ENCODE measurements around the gene HIGD2A. TPM values are rescaled to one million over a fixed set of nuclear protein-coding genes. Genes with fewer than 3 reads are reported as not detected.

The HIGD2A gene, protein sequence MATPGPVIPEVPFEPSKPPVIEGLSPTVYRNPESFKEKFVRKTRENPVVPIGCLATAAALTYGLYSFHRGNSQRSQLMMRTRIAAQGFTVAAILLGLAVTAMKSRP
- total RNA-seq (10 to 100 TPM; 75.3 to 79.3 TPM), polyA plus RNA-seq (100 to 1,000 TPM; 209 to 280 (median 250) TPM), total RNA-seq (41.3 to 58.6 (median 50.3) reads per million in 6 experiments)

DNA sequence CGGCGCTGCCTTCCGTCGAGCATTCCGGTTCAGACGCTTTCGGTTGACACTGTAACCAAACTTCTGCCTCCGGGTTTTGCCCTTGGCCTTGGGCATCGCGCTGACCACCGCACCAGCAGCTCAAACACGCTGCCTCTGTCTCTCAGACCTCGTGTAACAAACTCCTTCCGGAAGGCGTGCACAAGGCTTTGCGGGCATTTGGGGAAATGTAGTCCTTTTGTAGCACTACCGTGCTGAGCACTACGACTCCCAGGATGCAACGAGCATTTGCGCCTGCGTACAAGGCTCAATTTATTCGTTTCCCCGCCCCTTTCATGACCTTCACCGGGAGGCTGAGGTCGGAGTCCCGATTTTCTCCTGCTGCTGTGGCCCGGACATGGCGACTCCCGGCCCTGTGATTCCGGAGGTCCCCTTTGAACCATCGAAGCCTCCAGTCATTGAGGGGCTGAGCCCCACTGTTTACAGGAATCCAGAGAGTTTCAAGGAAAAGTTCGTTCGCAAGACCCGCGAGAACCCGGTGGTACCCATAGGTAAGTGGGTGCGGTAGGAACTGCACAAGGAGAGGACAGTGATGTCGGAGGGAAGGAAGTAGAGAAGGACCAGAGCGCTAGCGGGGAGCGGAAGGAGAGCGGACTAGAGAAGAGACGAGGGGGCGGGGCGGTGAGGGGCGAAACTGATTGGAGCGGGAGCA is at the start of gene HIGD2A, which contains the start of gene NOP16:
Gene HIGD2A, plus strand, starts transcription at position 308 of the 691 bp plus-strand sequence. Its CDS starts 69 bp downstream, at position 377.
Gene NOP16, minus strand, starts transcription at position 155 of the 691 bp plus-strand sequence. Its CDS starts 59 bp downstream, at position 96.
- Mint-ChIP-seq H3K4me3 (peak within 1 kb of the TSS; percentile 86 to 100 (median 99)), H3K36me3 (peaks cover 0 to 48% (median 2%) of the 10 kb centered on the region in 3 donors), H3K9me3 (no peaks in the 10 kb centered on the region), H3K27ac (peak within 1 kb of the TSS; percentile 95 to 100 (median 100)), H3K4me1 (peaks cover 17 to 42% (median 37%) of the 10 kb centered on the region in 4 donors), H3K27me3 (no peaks in the 10 kb centered on the region)
- POLR2A ChIA-PET = interaction anchor here (0.6 to 3.8 kb wide), 13 partner anchors 8 to 258 kb away, joined by 3 to 58 read pairs (median 4); partner anchors contain the start of genes ARL10, CLTB, KIAA1191 and RNF44
- ATAC-seq (peak; percentile 89 to 90), DNase-seq (peak; percentile 96 to 100 (median 98))

DNA sequence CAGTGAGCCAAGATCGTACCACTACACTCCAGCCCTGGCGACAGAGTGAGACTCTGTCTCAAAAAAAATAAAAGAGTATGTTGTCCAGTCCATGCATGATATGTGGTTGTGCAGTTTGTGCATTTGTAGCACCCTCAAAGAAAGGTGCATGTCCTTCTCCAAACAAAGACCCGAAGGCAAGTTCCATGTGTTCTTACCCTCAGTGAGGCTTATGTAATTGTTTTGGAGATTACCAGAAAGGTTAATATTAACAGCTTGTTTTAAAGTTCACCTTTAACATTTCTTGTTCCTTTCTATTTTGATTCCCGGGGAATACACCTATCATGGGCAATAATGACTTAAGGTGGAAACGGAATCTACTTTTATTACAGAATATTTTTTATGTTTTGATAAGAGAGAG is 49.2 kb upstream of the HIGD2A start:
- Mint-ChIP-seq H3K4me3 (no peak overlapping the region), H3K9me3 (peaks cover 0 to 4% (median 0%) of the 10 kb centered on the region in 9 donors), H3K36me3 (peaks cover under 1 to 42% (median 12%) of the 10 kb centered on the region in 3 donors), H3K4me1 (peaks cover 0 to 2% (median 0%) of the 10 kb centered on the region in 4 donors), H3K27ac (no peak overlapping the region), H3K27me3 (no peaks in the 10 kb centered on the region)
- DNase-seq (no peak), ATAC-seq (no peak)
- POLR2A ChIA-PET = no interaction called here

DNA sequence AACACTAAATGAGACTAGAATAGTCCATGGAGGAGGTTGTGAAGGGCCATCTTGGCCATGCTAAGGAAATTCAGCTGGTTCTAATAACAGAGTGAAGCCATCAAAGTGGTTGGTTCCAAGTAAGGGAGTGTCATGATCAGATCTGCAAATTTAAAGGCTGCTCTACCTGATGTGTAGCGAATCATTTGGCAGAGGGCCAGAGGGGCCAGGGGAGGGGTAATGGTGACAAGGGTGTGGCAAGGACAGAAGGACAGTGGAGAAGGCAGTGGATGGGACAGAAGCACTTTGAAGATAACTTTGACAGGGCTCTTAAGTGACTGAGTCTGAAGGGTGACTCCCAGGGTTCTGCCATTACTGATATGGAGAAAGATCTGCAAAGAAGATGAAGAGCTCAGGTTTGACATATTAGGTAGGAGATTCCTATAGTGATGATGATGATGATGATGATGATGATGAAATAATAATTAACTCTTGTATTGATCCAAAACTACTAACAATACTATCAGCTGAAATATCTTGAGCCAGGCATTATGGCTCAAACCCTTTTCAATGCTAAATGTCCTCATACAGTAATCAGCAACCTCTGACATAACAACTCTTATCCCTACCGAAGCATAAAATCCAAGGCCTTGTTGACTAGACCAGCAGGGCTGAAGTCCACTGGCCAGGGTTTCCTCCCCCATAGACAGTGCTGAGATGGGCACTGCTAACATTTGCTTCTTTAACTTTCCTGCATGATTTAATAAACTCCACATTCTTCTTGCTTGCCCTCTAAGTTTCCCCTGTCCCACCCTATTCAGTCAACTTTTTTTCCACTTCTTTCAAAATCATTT is 47.0 kb upstream of the HIGD2A start:
- POLR2A ChIA-PET = no interaction called here
- Mint-ChIP-seq H3K4me3 (no peak overlapping the region), H3K9me3 (no peaks in the 10 kb centered on the region), H3K36me3 (peaks cover 0 to 55% (median 6%) of the 10 kb centered on the region in 3 donors), H3K4me1 (peaks cover 0 to 2% (median 0%) of the 10 kb centered on the region in 4 donors), H3K27ac (peak overlapping the region in 8 of 10 donors; percentile 8 to 81 (median 60)), H3K27me3 (no peaks in the 10 kb centered on the region)
- ATAC-seq (no peak), DNase-seq (no peak)

DNA sequence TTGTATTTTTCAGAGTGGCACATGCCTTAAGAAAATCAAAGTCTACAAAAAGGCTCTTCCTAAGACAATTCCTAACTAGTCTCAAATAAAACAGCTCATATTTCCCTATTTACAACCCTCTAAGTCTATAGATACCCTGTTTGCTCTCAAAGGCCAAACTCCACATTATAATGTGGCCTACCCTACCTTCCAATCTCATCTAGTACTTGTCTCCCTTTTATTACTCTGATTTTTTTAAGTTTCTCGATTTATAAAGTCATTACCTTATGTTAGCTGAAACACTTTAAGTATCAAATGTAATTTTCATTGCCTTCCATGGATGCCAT is 46.4 kb upstream of the HIGD2A start:
- Mint-ChIP-seq H3K4me3 (no peak overlapping the region), H3K9me3 (no peaks in the 10 kb centered on the region), H3K36me3 (peaks cover 0 to 54% (median 5%) of the 10 kb centered on the region in 3 donors), H3K27me3 (no peaks in the 10 kb centered on the region), H3K27ac (peak overlapping the region in 4 of 10 donors; percentile 8 to 60 (median 48)), H3K4me1 (peaks cover 0 to 2% (median 0%) of the 10 kb centered on the region in 4 donors)
- POLR2A ChIA-PET = no interaction called here
- DNase-seq (no peak), ATAC-seq (no peak)

DNA sequence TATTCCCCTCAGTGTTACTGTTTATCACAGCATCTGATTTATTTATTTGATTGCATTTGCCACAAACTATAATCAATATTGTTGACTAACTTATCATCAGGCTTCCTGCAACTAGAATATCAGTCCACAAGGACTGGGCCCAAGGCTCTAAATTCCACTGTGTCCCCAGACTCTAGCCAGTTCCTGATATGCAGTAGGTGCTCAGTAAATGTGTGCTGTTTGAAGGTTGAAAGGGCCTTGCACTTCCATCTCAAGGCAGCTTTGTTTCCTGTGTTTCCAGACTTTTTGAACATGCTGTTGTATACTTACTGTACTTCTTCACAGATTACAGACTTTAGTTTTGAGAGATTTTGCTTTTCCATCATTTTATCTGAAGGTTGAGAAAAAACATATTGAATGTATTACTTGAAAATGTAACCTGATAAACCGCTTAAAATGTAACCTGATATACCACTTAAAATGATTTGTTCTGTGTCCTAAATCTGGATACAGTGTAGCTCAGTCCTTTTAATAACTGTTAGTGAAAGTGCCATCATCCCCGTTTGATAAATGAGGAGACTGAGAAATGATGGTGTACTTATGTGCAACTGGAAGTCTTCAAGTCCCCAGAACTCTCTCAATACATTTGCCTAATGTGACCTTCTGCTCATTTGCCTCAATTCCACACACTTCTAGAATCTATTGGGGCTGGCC is 45.6 kb upstream of the HIGD2A start:
- POLR2A ChIA-PET = interaction anchor here (0.6 kb wide), 1 partner anchor 47 kb away, joined by 3 read pairs; no protein-coding TSS in a partner anchor
- H3K4me1 Mint-ChIP-seq = peaks cover 0 to 2% (median 0%) of the 10 kb centered on the region in 4 donors
- DNase-seq = no peak
- peak overlapping the region in 8 of 10 donors; percentile 15 to 79 (median 49) for H3K27ac Mint-ChIP-seq
- ATAC-seq = no peak
- H3K27me3 Mint-ChIP-seq = no peaks in the 10 kb centered on the region
- peaks cover 0 to 54% (median 5%) of the 10 kb centered on the region in 3 donors for H3K36me3 Mint-ChIP-seq
- no peaks in the 10 kb centered on the region for H3K9me3 Mint-ChIP-seq
- no peak overlapping the region for H3K4me3 Mint-ChIP-seq

DNA sequence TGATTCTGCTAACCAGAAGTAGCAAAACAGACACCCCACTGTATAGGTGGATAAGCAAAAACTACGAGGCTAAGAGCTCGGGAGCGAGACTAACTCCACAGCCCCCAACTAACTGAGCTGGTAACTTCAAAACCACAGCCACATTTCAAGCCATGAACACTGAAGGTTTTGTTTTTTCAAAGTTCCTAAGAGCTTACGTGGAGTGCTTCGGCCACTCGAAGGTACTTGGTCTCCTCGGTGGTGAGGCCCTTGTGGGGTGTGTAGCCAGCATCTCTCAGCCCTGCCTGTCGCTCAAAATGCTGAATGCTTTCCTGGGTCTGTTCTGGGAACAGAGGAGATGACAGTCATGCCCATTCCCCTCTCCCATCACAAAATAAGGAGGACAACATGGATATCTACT is 38.1 kb upstream of the HIGD2A start:
- H3K27me3 Mint-ChIP-seq = no peaks in the 10 kb centered on the region
- DNase-seq = no peak
- peaks cover 9 to 34% (median 21%) of the 10 kb centered on the region in 4 donors for H3K4me1 Mint-ChIP-seq
- H3K9me3 Mint-ChIP-seq = no peaks in the 10 kb centered on the region
- no peak for ATAC-seq
- peaks cover 0 to 97% (median 10%) of the 10 kb centered on the region in 3 donors for H3K36me3 Mint-ChIP-seq
- POLR2A ChIA-PET = no interaction called here
- H3K27ac Mint-ChIP-seq = peak overlapping the region in 4 of 10 donors; percentile 47 to 84 (median 62)
- no peak overlapping the region for H3K4me3 Mint-ChIP-seq

DNA sequence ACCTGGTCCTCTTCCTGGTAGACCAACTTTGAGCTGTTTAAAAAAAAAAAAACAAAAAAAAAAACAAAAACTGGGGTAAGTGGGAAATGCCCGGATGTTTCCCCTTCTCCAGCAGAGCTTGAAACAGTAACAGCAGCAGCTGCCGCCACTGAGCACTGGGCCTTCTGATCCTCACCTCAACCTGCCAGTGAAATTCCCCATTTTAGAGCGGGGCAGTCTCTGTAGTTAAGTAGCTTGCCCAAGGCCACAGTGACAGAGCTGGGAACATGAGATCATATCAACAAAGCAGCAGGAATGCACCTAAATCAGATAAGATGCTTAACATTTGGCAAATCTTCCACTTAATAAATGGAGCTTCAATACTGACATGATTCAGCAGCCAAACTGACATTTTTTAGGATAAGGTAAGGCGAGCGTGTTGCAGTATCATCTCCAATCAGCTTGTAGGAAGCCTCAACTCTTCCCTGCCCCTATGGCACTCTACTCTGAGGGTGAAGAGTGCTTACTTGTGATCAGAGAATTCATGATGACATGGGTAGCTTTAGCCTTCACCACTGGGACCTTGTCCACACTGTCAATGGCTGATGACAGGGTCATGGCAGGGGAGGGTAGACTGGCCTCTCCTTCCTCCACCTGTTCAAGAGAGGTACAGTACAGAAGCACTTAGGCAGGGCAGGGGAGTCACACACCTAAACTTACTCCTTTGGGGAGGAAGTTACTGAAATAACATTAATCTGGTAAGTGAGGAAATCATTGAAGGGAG is 36.3 kb upstream of the HIGD2A start:
- no peaks in the 10 kb centered on the region for H3K9me3 Mint-ChIP-seq
- peak overlapping the region in 8 of 10 donors; percentile 22 to 83 (median 58) for H3K27ac Mint-ChIP-seq
- ATAC-seq = no peak
- peaks cover 17 to 39% (median 28%) of the 10 kb centered on the region in 4 donors for H3K4me1 Mint-ChIP-seq
- POLR2A ChIA-PET = no interaction called here
- no peaks in the 10 kb centered on the region for H3K27me3 Mint-ChIP-seq
- H3K36me3 Mint-ChIP-seq = peaks cover 0 to 97% (median 8%) of the 10 kb centered on the region in 3 donors
- H3K4me3 Mint-ChIP-seq = no peak overlapping the region
- DNase-seq = no peak

DNA sequence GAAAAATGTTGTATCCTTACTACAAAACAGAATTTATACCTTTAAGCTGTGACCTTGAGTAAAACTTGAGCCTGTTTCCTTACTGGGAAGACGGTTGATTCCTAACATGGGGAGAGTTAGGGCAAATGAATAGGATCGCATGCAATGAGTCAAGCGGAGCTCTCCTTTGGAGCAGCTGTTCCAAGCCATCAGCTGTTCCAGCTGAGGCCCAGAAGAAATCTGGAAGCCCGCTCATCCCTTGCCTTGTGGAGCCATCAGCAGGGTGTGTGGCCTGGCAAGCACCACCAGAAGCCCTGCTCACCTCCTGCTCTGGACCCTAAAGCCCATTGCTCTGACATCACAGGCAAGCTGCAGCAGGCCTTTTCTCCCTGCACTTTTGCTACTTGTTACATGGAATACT is 35.0 kb upstream of the HIGD2A start:
- DNase-seq (no peak), ATAC-seq (no peak)
- Mint-ChIP-seq H3K4me3 (no peak overlapping the region), H3K27me3 (no peaks in the 10 kb centered on the region), H3K4me1 (peaks cover 22 to 51% (median 37%) of the 10 kb centered on the region in 4 donors), H3K36me3 (peaks cover 0 to 97% (median 8%) of the 10 kb centered on the region in 3 donors), H3K9me3 (no peaks in the 10 kb centered on the region), H3K27ac (peak overlapping the region in 3 of 10 donors; percentile 28 to 74 (median 68))
- POLR2A ChIA-PET = no interaction called here

DNA sequence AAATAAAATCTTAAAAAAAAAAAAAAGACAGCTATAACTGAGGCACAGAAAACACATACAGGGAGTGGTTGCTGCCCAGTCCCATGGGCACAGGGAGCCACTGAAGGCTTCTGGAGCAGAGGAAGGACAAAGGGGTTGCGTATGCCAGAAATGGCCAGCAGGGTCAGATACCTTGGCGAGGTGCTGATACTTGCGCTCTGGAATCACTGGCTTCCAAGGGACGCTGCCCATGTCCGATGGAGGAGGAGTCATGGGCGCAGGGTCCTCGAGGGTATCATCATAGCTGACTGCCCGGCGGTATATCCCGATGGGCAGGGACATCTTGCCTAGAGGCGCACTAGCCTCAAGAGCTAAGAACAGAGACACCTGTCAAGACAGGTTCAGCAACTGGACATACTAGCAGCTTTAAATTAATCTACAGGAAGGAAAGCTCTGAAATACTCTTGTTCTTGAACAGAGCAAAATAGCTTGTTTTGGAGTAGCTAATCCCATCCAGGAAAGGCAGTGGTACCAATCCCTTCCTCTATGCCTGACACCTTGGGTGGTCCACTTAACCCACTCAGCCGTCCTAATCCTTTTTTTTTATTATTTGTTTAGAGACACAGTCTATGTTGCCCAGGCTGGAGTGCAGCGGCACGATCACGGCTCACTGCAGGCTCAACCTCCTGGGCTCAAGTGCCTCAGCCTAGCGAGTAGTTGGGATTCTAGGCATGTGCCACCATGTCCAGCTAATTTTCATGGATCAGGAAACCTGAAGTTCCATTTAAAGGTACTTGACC is 33.0 kb upstream of the HIGD2A start:
- H3K36me3 Mint-ChIP-seq = peaks cover 0 to 79% (median 10%) of the 10 kb centered on the region in 3 donors
- no peaks in the 10 kb centered on the region for H3K27me3 Mint-ChIP-seq
- POLR2A ChIA-PET = interaction anchor here (2.1 kb wide), 1 partner anchor 12 kb away, joined by 6 read pairs; no protein-coding TSS in a partner anchor
- no peak for ATAC-seq
- H3K27ac Mint-ChIP-seq = peak overlapping the region in 2 of 10 donors; percentile 29 to 73
- H3K4me3 Mint-ChIP-seq = no peak overlapping the region
- DNase-seq = no peak
- no peaks in the 10 kb centered on the region for H3K9me3 Mint-ChIP-seq
- H3K4me1 Mint-ChIP-seq = peaks cover 25 to 61% (median 42%) of the 10 kb centered on the region in 4 donors

DNA sequence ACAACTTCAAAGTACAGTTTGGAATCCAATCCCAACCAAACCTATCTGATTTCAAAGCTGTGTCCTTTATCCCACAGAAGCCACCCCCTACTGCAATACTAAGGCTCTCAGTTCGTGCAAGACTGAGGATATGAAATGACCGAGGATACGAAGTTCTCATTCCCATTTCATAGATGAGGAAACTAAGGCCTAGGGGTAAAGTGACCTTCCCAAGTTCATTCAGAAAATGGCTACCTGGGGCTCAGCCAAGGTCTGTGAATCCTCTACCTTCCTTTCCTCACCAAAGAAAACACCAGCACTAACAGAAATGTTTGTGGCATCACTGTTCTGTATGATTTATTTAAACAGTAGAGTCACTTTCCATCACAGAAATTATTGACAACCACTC is 32.4 kb upstream of the HIGD2A start:
- Mint-ChIP-seq H3K36me3 (peaks cover 0 to 74% (median 10%) of the 10 kb centered on the region in 3 donors), H3K27me3 (no peaks in the 10 kb centered on the region), H3K9me3 (no peaks in the 10 kb centered on the region), H3K27ac (peak overlapping the region in 1 of 10 donors; percentile 65), H3K4me1 (peaks cover 23 to 61% (median 41%) of the 10 kb centered on the region in 4 donors), H3K4me3 (no peak overlapping the region)
- DNase-seq (no peak), ATAC-seq (no peak)
- POLR2A ChIA-PET = interaction anchor here (2.1 kb wide), 1 partner anchor 11 kb away, joined by 6 read pairs; no protein-coding TSS in a partner anchor

DNA sequence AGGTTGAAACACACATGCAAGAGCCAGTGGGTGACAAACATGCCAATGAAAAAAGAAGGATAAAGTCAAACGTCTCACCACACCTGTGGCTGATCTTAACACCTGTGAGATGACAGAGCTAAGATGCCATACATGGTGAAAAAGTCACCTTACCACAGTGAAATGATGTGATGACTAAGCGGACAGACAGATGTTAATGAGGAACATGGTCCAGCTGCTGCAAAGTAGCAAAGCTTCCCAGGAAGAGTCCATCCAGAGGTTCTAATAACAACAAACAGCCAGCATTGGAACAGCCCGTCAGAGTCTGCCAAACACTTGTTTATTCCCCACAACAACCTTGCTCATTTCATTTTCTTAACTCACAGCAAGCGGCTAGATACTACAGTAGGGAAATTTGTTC is 28.9 kb upstream of the HIGD2A start:
- Mint-ChIP-seq H3K27me3 (no peaks in the 10 kb centered on the region), H3K9me3 (no peaks in the 10 kb centered on the region), H3K27ac (peak overlapping the region in 9 of 10 donors; percentile 19 to 80 (median 56)), H3K36me3 (peaks cover 0 to 39% (median 6%) of the 10 kb centered on the region in 3 donors), H3K4me1 (peaks cover 17 to 67% (median 40%) of the 10 kb centered on the region in 4 donors), H3K4me3 (peak overlapping the region; percentile 49 to 85 (median 74))
- DNase-seq = no peak
- POLR2A ChIA-PET = interaction anchor here (1.0 to 4.0 kb wide), 3 partner anchors 29 to 177 kb away, joined by 3 to 58 read pairs (median 3); partner anchors contain the start of genes HIGD2A, NOP16 and RNF44
- no peak for ATAC-seq
